Left lung (tissue), 10 donors: ENCODE data around the gene CDKL4. TPM values are rescaled to one million over a fixed set of nuclear protein-coding genes. Genes with fewer than 3 reads are reported as not detected.
"Not testable (repeated sequence)": the region's sequence is repeated elsewhere in the genome, so short reads cannot be mapped to it uniquely, and the experiment has no call there.

Source experiments
- ATAC-seq: fragments of 200-7000 bp; cut with Tn5 transposase; one replicate; pipeline ENCODE4 v1.9.1; 2020; ENCODE audit warnings: moderate library complexity
- DNase-seq, 4 donors: peaks; one replicate each; pipeline ENCODE4 v3.0.0-alpha.2; 2013 to 2020
- H3K27ac ChIP-seq, 2 donors: fragments of 200-600 bp; sonication (generic) in 1 of 2; one replicate each; pipeline versions ENCODE4 v1.5.0 to v1.8.0; 2020 to 2021
- H3K27me3 ChIP-seq, 2 donors: fragments of 200-600 bp; sonication (generic) in 1 of 2; one replicate each; pipeline versions ENCODE4 v1.5.0 to v1.8.0; 2020 to 2021
- H3K36me3 ChIP-seq, 2 donors: fragments of 200-600 bp; sonication (generic) in 1 of 2; one replicate each; pipeline versions ENCODE4 v1.5.0 to v1.8.0; 2020 to 2021
- H3K4me1 ChIP-seq, 2 donors: fragments of 200-600 bp; one replicate each; pipeline ENCODE4 v1.8.0; 2021
- H3K4me3 ChIP-seq, 2 donors: fragments of 200-600 bp; sonication (generic) in 1 of 2; one replicate each; pipeline versions ENCODE4 v1.5.0 to v1.8.0; 2020 to 2021; ENCODE audit warnings: mild to moderate bottlenecking in 1 of 2
- H3K9me3 ChIP-seq, 2 donors: fragments of 200-600 bp; sonication (generic) in 1 of 2; one replicate each; pipeline versions ENCODE4 v1.5.0 to v1.8.0; 2020 to 2021
- intact Hi-C, 2 donors: fragments of 100-400 bp; cut with DNase I; formaldehyde crosslinking; loops; one replicate each; pipeline versions ENCODE4 v1.11.2 to v1.14.2; 2022
- polyA plus RNA-seq, 6 donors: library from polyadenylated mRNA; unstranded; fragments of 120-200 nt; gene quantifications; one replicate each; pipeline ENCODE4 v1.2.1, GENCODE V29; 2013; ENCODE audit not compliant: insufficient read length in 6 of 6
- total RNA-seq, 2 donors: library from RNA; stranded (reverse); fragmentation: NEBNext Ultra II Directional; extraction: Animal tissue kit (Norgen Biotek cat#: 25700); gene quantifications; one replicate each; pipeline ENCODE4 v1.2.1, GENCODE V29; 2021
- TF ChIP-seq, protein P1 (sequence below), 2 donors: fragments of 200-600 bp; sonication (generic) in 1 of 2; IDR thresholded peaks; one replicate each; pipeline versions ENCODE4 v1.5.0 to v1.8.0; 2021; ENCODE audit warnings: antibody characterized with exemption in 2 of 2
- donor health status: DM: no; HTN: yes; CAD: no.
- donor health status: DM: no; HTN: no; CAD: no.

CDKL4 gene
- total and polyA plus RNA-seq, 8 donors, result 0.55 to 3.1 (median 1.1) TPM

DNA sequence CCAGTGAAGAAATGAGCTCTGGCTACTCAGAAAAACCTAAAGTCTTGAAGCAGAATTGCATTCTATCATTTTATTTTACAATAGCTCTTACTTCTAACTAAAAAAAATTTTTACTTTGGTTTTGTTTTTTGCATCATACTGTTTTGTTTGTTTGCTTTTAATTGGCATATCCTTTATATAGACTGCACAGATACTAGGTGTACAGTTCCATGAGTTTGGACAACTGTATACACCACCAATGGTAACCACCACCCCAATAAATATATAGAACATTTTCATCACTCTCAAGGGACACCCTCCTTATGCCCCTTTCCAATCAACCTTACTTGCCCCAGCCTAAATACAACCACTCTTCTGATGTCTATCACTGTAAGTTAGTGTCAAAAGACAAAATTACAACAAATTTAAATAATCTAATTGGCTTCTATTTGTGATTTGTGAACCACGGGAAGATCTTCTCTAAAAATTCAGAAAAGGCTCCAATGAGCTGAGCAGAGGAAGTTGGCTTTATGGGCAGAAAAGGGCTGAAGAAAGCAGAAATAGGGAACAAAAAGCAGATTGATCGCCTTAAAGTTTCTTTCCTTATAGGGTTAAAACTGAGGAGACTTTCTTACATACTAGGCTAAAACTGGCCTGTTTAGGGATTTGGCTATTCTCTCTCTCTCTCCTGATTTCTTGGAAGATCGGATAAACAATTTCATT, 100.7 kb downstream of the CDKL4 start:
- no peak for ATAC-seq
- TF ChIP-seq, protein P1, sequence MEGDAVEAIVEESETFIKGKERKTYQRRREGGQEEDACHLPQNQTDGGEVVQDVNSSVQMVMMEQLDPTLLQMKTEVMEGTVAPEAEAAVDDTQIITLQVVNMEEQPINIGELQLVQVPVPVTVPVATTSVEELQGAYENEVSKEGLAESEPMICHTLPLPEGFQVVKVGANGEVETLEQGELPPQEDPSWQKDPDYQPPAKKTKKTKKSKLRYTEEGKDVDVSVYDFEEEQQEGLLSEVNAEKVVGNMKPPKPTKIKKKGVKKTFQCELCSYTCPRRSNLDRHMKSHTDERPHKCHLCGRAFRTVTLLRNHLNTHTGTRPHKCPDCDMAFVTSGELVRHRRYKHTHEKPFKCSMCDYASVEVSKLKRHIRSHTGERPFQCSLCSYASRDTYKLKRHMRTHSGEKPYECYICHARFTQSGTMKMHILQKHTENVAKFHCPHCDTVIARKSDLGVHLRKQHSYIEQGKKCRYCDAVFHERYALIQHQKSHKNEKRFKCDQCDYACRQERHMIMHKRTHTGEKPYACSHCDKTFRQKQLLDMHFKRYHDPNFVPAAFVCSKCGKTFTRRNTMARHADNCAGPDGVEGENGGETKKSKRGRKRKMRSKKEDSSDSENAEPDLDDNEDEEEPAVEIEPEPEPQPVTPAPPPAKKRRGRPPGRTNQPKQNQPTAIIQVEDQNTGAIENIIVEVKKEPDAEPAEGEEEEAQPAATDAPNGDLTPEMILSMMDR (IDR thresholded peaks at IDR 0.05), result no peak
- intact Hi-C loops, result no loop called here
- no peak overlapping the region for H3K27ac ChIP-seq
- H3K9me3 ChIP-seq, result no peaks in the 10 kb centered on the region
- H3K36me3 ChIP-seq, result no peaks in the 10 kb centered on the region
- no peak for DNase-seq
- H3K4me3 ChIP-seq, result no peak overlapping the region
- peaks cover 14 to 36% of the 10 kb centered on the region in 2 donors for H3K4me1 ChIP-seq
- H3K27me3 ChIP-seq, result no peaks in the 10 kb centered on the region

DNA sequence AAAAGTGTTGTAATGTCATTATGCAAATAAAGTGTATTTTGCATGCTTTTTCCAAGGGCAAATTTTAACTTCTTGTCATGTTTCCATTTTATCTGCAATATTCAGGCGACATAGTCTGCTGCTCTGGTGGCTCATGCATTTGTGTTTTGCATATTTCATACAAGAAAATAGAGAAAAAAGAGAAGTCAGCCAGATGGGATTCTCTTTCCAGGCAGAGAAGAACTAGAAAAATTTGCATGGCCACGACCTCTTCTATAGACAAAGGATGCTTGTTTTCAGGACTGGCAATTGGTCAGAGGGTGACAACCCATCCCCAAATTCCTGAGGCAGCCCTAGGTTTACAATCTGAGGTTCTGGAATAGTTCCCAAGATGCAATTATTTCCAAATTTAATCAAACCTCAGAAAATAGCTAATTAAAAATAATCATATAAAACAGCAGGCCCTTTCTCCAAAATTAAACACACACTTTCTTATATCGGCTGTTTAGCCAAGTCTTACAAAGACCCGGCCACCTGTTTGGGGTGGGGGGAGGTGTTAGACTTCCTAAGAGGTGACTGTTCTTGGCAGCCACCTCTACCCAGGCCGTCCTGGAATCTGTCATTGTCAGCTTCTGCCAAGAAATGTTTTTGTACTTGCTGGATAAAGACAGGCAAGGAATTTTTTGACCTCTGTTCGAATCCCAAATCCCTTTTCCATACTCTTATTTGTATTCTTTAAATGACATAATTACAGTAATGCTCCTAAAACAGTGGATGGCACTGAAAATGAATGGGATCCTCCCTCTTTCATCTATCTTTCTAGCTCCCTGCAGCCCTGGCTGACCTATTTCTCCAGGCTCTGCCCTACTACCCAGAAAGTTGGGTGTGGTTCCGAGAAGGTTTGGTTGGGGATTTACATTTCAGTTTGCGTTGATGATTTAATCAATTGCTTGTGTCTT, 102.2 kb downstream of the CDKL4 start:
- ATAC-seq, result no peak
- TF ChIP-seq, protein P1 (IDR thresholded peaks at IDR 0.05), result no peak
- intact Hi-C loops, result no loop called here
- Histone ChIP-seq H3K9me3 (no peaks in the 10 kb centered on the region), H3K36me3 (no peaks in the 10 kb centered on the region), H3K4me1 (peaks cover 14 to 36% of the 10 kb centered on the region in 2 donors), H3K27ac (no peak overlapping the region), H3K27me3 (no peaks in the 10 kb centered on the region), H3K4me3 (no peak overlapping the region)
- DNase-seq, result no peak

DNA sequence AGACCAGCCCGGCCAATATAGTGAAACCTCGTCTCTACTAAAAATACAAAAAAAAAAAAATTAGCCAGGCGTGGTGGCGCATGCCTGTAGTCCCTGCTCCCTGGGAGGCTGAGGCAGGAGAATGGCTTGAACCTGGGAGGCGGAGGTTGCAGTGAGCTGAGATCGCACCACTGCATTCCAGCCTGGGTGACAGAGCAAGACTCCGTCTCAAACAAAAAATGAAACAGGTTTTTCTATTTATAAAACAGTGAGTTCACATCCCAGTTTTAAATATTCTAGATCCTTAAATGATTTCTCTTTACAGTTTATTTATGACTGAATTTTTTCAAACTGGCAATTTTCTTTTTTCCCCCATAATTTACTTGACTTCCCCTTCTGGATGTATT, 102.8 kb downstream of the CDKL4 start:
- H3K36me3 ChIP-seq, ATAC-seq, DNase-seq, H3K9me3 ChIP-seq, H3K27me3 ChIP-seq, H3K27ac ChIP-seq, intact Hi-C loops, H3K4me3 ChIP-seq: not testable (repeated sequence)
- peaks cover 14 to 36% of the 10 kb centered on the region in 2 donors for H3K4me1 ChIP-seq

DNA sequence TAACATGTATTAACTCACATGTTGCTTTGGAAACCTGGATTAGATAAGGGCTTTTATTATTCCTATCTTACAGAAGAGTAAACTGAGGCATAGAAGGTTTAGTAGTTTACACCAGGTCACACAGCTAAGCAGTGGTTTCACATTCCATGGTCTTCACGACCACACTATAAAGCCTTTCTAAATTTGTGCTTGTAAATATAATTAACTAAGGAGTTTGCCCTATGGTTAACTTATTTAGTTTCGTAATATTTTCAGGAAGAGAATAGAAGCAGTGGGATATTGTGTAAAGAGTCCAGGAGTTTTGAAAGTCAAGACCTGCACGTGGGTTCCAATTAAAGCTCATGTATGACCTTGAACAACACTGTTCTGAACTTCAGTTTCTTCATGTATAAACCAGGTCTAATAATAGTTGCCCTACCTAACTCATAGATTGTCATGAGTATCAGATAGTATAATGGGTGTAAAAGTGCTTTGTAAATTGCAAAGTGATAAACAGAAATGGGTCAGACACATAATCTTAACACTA, 103.4 kb downstream of the CDKL4 start:
- Histone ChIP-seq H3K4me3 (no peak overlapping the region), H3K27ac (no peak overlapping the region), H3K4me1 (peaks cover 14 to 36% of the 10 kb centered on the region in 2 donors), H3K9me3 (no peaks in the 10 kb centered on the region), H3K27me3 (no peaks in the 10 kb centered on the region), H3K36me3 (no peaks in the 10 kb centered on the region)
- intact Hi-C loops, result no loop called here
- ATAC-seq (peak; percentile 41), DNase-seq (no peak)
- TF ChIP-seq, protein P1 (IDR thresholded peaks at IDR 0.05), result no peak

DNA sequence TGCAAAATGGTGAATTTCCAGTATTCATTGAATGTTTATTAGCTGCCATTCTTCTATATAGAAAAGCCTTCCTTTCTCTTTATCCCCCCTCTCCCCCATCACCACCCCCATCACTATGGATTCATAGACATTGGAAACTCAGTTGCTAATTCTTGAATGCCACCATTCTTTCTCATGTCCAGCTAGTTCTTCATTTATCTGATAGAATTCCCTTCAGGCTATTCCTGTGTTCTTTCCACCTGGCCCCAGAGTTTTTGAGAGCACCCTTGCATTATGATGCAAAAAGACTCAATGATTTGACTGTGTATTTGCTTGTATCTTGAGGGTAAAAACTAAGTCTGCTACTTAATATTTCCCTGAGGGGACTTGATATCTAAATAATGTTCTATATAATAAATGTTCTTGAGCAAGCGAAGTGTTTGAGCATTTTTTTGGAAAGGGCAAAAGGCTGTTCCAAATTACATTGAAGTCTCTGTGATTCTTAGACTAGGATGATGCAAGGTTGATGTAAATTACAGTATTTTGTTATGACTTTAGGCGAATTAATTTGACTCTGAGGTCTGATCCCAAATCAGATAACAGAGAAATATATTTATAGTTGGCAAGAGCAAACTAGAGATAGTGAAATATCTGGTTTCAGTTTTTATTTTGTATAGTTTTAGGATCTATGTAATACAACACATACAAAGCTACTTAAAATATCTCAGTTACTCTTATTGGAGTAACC, 104.1 kb downstream of the CDKL4 start:
- Histone ChIP-seq H3K4me3 (no peak overlapping the region), H3K4me1 (peaks cover 14 to 36% of the 10 kb centered on the region in 2 donors), H3K27ac (no peak overlapping the region), H3K36me3 (no peaks in the 10 kb centered on the region), H3K9me3 (no peaks in the 10 kb centered on the region), H3K27me3 (no peaks in the 10 kb centered on the region)
- intact Hi-C loops, result no loop called here
- DNase-seq, result no peak
- no peak for ATAC-seq
- TF ChIP-seq, protein P1 (IDR thresholded peaks at IDR 0.05), result no peak
